Endothelial cell of umbilical vein (primary cell): Measurements from ENCODE around the gene TNIK. TPM values are rescaled to one million over a fixed set of nuclear protein-coding genes. Genes with fewer than 3 reads are reported as not detected.
A peak's percentile ranks its signal among the peaks of the same experiment; 100 is the strongest.

Source experiments
- BruUV-seq: library from RNA; stranded (reverse); fragments of 400-500 nt; replicated peaks from 2 replicates; lab custom pipeline; 2021; lab: Mats Ljungman, UMichigan
- CTCF ChIA-PET: fragments of 300-600, 350-600 bp; sonication (Branson Sonifier 250); formaldehyde crosslinking; loops from one replicate; lab custom pipeline; 2021; ENCODE audit warnings: antibody characterized with exemption, inconsistent platforms; lab: Charles Lee
- POLR2A ChIA-PET: fragments of 300-600, 350-600 bp; sonication (Branson Sonifier 250); formaldehyde crosslinking; loops from one replicate; lab custom pipeline; 2021; ENCODE audit warnings: antibody characterized with exemption, inconsistent platforms; lab: Charles Lee
- DNase-seq: peaks from one replicate; pipeline ENCODE4 v3.0.0-alpha.2; 2011; ENCODE audit warnings: low read depth, low spot score
- FAIRE-seq: peaks from 2 replicates; lab custom pipeline; 2011; peaks lifted over from hg19 to GRCh38; lab: Jason Lieb, UNC
- H2AFZ ChIP-seq: 2 replicates; pipeline ENCODE4 v1.6.0; 2012; ENCODE audit warnings: low read depth, low read length, control low read depth, inconsistent platforms
- H3K27ac ChIP-seq: 2 replicates; pipeline ENCODE4 v1.5.1; 2011; ENCODE audit warnings: low read depth, mild to moderate bottlenecking, control low read depth, low read length, moderate library complexity; ENCODE audit not compliant: insufficient read depth
- H3K27me3 ChIP-seq, 2 experiments: 2 replicates each; pipeline versions ENCODE4 v1.6.0 to v1.6.1; 2011; ENCODE audit warnings: low read length in 2 of 2, mixed read lengths in 1 of 2; ENCODE audit not compliant: control insufficient read depth in 2 of 2, insufficient read depth in 2 of 2
- H3K36me3 ChIP-seq, 2 experiments: 2 replicates in 1 of 2; 3 replicates in 1 of 2; pipeline ENCODE4 v1.5.1; 2011; ENCODE audit warnings: low read length in 2 of 2, mild to moderate bottlenecking in 1 of 2, moderate library complexity in 1 of 2; ENCODE audit not compliant: control insufficient read depth in 2 of 2, insufficient read depth in 2 of 2; ENCODE audit errors: extremely low read depth in 1 of 2
- H3K4me1 ChIP-seq: 3 replicates; pipeline ENCODE4 v1.5.1; 2011; ENCODE audit warnings: mild to moderate bottlenecking, low read length; ENCODE audit not compliant: control insufficient read depth, insufficient read depth; ENCODE audit errors: extremely low read depth
- H3K4me2 ChIP-seq: 2 replicates; pipeline ENCODE4 v1.6.1; 2011; ENCODE audit warnings: low read length, control low read depth, mixed read lengths; ENCODE audit not compliant: insufficient read depth
- H3K4me3 ChIP-seq, 3 experiments: fragments of 200-600 bp in 1 of 3; sonication (generic), shearing (Covaris generic) in 1 of 3; replicated peaks in 1 of 3; 2 replicates each; pipeline ENCODE4 v1.5.1; 2011 to 2016; ENCODE audit warnings: control low read depth in 3 of 3, low read length in 3 of 3, mild to moderate bottlenecking in 2 of 3, inconsistent platforms in 1 of 3, low read depth in 1 of 3, moderate library complexity in 1 of 3; ENCODE audit not compliant: insufficient read depth in 1 of 3
- H3K79me2 ChIP-seq: 2 replicates; pipeline ENCODE4 v1.6.0; 2012; ENCODE audit warnings: low read length, inconsistent platforms; ENCODE audit not compliant: control insufficient read depth, insufficient read depth
- H3K9ac ChIP-seq: replicated peaks from 2 replicates; pipeline ENCODE3; 2011; ENCODE audit warnings: low read length, control low read depth; ENCODE audit not compliant: insufficient read depth; ENCODE audit errors: extremely low read depth
- H3K9me1 ChIP-seq: replicated peaks from 3 replicates; pipeline ENCODE4 v1.6.0; 2011; ENCODE audit warnings: mild to moderate bottlenecking, low read length; ENCODE audit not compliant: control insufficient read depth, insufficient read depth; ENCODE audit errors: extremely low read depth
- H3K9me3 ChIP-seq: replicated peaks from 2 replicates; pipeline ENCODE4 v1.5.1; 2012; ENCODE audit warnings: low read length, inconsistent platforms; ENCODE audit not compliant: control insufficient read depth, insufficient read depth
- H4K20me1 ChIP-seq: replicated peaks from 2 replicates; pipeline ENCODE3; 2011; ENCODE audit warnings: mild to moderate bottlenecking, low read length; ENCODE audit not compliant: control insufficient read depth, insufficient read depth; ENCODE audit errors: extremely low read depth
- EZH2 ChIP-seq: IDR thresholded peaks from 2 replicates; pipeline ENCODE4 v1.6.1; 2012; ENCODE audit warnings: borderline replicate concordance, low read depth, mild to moderate bottlenecking, moderate library complexity, low read length, inconsistent platforms; ENCODE audit not compliant: severe bottlenecking
- FOS ChIP-seq: IDR thresholded peaks from 2 replicates; pipeline ENCODE4 v1.6.1; 2011; ENCODE audit warnings: mild to moderate bottlenecking, low read length, moderate library complexity, borderline replicate concordance; ENCODE audit not compliant: insufficient read depth
- GATA2 ChIP-seq: IDR thresholded peaks from 2 replicates; pipeline ENCODE4 v1.7.0; 2011; ENCODE audit warnings: low read depth, mild to moderate bottlenecking, moderate library complexity, mixed read lengths, low read length; ENCODE audit not compliant: insufficient read length, insufficient read depth
- JUN ChIP-seq: IDR thresholded peaks from 2 replicates; pipeline ENCODE4 v1.6.1; 2011; ENCODE audit warnings: borderline replicate concordance, low read depth; ENCODE audit not compliant: insufficient read length, insufficient read depth
- MYC ChIP-seq: IDR thresholded peaks from one replicate; pipeline ENCODE4 v1.6.1; 2011; ENCODE audit warnings: mild to moderate bottlenecking, low read depth, low read length
- POLR2A ChIP-seq: IDR thresholded peaks from 2 replicates; pipeline ENCODE4 v1.6.1; 2012; ENCODE audit warnings: low read depth, mild to moderate bottlenecking, control low read depth, low read length
- POLR2AphosphoS5 ChIP-seq: IDR thresholded peaks from 2 replicates; pipeline ENCODE4 v1.6.1; 2012; ENCODE audit warnings: low read depth, mild to moderate bottlenecking, control low read depth, low read length, moderate library complexity; ENCODE audit not compliant: insufficient read depth
- dilution Hi-C: fragments of 300-500 bp; cut with MboI; formaldehyde crosslinking; loops from one replicate; pipeline ENCODE4 v1.15.0; 2019; ENCODE audit warnings: low sequenced_read_pairs; ENCODE audit not compliant: extremely low pct_ligation_motif_present
- intact Hi-C: fragments of 100-400 bp; cut with micrococcal nuclease; formaldehyde crosslinking; loops from one replicate; pipeline ENCODE4 v1.10.0; 2022
- polyA plus RNA-seq, 4 experiments: library from polyadenylated mRNA; depleted of rRNA in 3 of 4; stranded (reverse) in 3 of 4; unstranded in 1 of 4; fragments of >200 nt; gene quantifications; 2 replicates each; pipeline versions ENCODE4 v1.2.1 to v1.2.3, GENCODE V29; 2011 to 2012; ENCODE audit warnings: missing spikeins in 1 of 4
- total RNA-seq: library from RNA; stranded (reverse); gene quantifications from 2 replicates; pipeline ENCODE4 v1.2.3, GENCODE V29; 2021
- TF ChIP-seq, protein P1 (sequence below): IDR thresholded peaks from 2 replicates; pipeline ENCODE4 v1.6.1; 2011; ENCODE audit not compliant: insufficient read depth, insufficient read length
- TF ChIP-seq, protein P2 (sequence below), 2 donors: IDR thresholded peaks; 1 replicate in 1 of 2; 2 replicates in 1 of 2; pipeline ENCODE4 v1.5.1; 2011; ENCODE audit warnings: low read length in 2 of 2, mild to moderate bottlenecking in 2 of 2, moderate library complexity in 2 of 2, control low read depth in 1 of 2, inconsistent platforms in 1 of 2, low read depth in 1 of 2; ENCODE audit not compliant: insufficient read depth in 1 of 2; ENCODE audit errors: extremely low read depth in 1 of 2

The TNIK gene
- total and polyA plus RNA-seq, 2 donors (not counting 3 experiments of a cell fraction or from before 2014, with no cell fraction given): 10.9 to 39.7 TPM

DNA sequence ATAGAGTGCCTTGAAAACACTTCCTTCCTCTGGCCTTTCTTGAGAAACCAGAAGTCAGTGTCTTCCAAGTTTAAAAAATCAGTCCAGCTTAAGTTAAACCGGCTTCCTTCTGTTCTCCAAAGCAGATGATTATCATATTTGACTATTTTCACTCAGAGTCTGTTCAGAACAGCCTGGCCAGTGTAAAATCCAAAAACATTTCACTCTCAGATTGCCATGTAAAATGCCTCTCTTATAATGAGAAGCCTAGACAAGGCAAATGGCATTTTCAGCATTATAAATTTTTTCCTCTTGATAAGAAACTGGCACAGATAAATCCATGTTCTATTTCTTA lies 193.5 kb downstream of the TNIK start:
- H4K20me1 ChIP-seq: no peaks in the 10 kb centered on the region
- H2AFZ ChIP-seq: no peak overlapping the region
- FAIRE-seq (no peak), DNase-seq (peak; percentile 37)
- H3K27ac ChIP-seq: no peak overlapping the region
- no peak overlapping the region for H3K9ac ChIP-seq
- H3K36me3 ChIP-seq: no peaks in the 10 kb centered on the region
- ChIA-PET CTCF (interaction anchor here (0.7 kb wide), 1 partner anchor 12 kb away, joined by 3 read pairs; no protein-coding TSS in a partner anchor), POLR2A (no interaction called here)
- no peak for TF ChIP-seq POLR2AphosphoS5
- no peak for TF ChIP-seq GATA2
- no peak for TF ChIP-seq FOS
- TF ChIP-seq, protein P1, sequence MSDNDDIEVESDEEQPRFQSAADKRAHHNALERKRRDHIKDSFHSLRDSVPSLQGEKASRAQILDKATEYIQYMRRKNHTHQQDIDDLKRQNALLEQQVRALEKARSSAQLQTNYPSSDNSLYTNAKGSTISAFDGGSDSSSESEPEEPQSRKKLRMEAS: no peak
- TF ChIP-seq MYC: no peak
- no peak for TF ChIP-seq POLR2A
- no peak for TF ChIP-seq JUN
- TF ChIP-seq, protein P2, sequence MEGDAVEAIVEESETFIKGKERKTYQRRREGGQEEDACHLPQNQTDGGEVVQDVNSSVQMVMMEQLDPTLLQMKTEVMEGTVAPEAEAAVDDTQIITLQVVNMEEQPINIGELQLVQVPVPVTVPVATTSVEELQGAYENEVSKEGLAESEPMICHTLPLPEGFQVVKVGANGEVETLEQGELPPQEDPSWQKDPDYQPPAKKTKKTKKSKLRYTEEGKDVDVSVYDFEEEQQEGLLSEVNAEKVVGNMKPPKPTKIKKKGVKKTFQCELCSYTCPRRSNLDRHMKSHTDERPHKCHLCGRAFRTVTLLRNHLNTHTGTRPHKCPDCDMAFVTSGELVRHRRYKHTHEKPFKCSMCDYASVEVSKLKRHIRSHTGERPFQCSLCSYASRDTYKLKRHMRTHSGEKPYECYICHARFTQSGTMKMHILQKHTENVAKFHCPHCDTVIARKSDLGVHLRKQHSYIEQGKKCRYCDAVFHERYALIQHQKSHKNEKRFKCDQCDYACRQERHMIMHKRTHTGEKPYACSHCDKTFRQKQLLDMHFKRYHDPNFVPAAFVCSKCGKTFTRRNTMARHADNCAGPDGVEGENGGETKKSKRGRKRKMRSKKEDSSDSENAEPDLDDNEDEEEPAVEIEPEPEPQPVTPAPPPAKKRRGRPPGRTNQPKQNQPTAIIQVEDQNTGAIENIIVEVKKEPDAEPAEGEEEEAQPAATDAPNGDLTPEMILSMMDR (IDR thresholded peaks at IDR 0.05; ENCODE audit: extremely low read depth in 1 of 2, insufficient read depth in 1 of 2, low read depth in 1 of 2, low read length in 2 of 2): no peak
- TF ChIP-seq EZH2: no peak
- no peak overlapping the region for H3K4me2 ChIP-seq
- BruUV-seq: no TSS peak
- no peaks in the 10 kb centered on the region for H3K27me3 ChIP-seq
- dilution Hi-C loops (no loop called here), intact Hi-C loops (no loop called here)
- H3K9me3 ChIP-seq: no peaks in the 10 kb centered on the region
- peaks cover 13% of the 10 kb centered on the region for H3K4me1 ChIP-seq
- no peaks in the 10 kb centered on the region for H3K79me2 ChIP-seq
- H3K9me1 ChIP-seq: no peaks in the 10 kb centered on the region
- H3K4me3 ChIP-seq: no peak overlapping the region
